COLO668 (cell line): ENCODE measurements around the gene GHR.
"Not testable (repeated sequence)": the region's sequence is repeated elsewhere in the genome, so short reads cannot be mapped to it uniquely, and the experiment has no call there.

ENCODE experiments used
- DNase-seq: peaks from one replicate; lab custom pipeline; 2025; ENCODE audit not compliant: unreplicated experiment; lab: John Stamatoyannopoulos, UW

The GHR gene

DNA sequence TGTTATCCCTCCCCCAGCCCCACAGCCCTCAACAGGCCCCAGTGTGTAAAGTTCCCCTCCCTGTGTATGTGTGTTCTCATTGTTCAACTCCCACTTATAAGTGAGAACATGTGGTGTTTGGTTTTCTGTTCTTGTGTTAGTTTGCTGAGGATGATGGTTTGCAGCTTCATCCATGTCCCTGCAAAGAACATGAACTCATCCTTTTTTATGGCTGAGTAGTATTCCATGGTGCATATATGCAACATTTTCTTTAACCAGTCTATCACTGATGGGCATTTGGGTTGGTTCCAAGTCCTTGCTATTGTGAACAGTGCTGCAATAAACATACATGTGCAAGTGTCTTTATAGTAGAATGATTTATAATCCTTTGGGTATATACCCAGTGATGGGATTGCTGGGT is 261.8 kb downstream of the GHR start:
- not testable (repeated sequence) for DNase-seq

DNA sequence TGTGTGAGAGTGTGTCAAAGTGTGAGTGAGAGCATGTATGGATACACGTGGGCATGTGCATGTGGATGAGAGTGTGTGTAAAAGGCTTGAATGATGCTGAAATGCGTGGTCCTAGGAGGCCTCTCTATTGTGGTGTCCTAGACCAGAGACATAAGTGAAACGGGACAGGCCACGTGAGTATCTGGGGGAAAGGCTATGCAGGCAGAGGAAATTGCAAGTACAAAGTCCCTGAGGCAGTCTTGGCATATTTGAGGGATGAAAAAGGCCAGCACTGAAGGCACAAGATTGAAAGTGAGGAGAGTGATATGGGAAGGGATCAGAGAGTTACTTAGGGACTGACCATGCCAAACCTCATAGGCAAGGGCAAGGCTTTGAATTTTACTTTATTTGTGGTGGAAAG is 266.2 kb downstream of the GHR start:
- DNase-seq: no peak

DNA sequence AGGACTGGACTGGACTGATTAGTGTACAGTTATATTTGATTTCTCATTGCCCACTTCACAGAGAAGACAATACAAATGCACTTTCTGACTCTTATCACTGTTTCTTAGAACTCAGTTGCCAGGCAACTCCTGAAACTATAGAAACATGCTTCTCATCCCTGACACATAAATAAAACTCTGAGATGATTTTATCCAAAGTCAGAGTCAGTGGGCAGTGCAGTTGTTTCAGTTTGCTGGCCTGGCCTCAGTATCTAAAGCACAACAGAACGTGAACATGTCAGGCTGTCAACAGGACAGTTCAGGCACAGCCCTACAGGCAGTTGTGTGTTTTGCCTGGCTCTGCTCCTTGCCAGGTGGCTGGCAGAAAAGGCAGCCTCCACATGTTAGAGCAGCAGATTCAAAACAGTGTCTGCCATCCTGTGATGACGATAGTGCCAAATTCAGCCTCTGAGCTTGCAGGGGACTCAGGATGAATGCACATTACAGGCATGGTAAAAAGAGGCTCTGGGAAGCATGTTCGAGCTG is 268.2 kb downstream of the GHR start:
- DNase-seq: no peak

DNA sequence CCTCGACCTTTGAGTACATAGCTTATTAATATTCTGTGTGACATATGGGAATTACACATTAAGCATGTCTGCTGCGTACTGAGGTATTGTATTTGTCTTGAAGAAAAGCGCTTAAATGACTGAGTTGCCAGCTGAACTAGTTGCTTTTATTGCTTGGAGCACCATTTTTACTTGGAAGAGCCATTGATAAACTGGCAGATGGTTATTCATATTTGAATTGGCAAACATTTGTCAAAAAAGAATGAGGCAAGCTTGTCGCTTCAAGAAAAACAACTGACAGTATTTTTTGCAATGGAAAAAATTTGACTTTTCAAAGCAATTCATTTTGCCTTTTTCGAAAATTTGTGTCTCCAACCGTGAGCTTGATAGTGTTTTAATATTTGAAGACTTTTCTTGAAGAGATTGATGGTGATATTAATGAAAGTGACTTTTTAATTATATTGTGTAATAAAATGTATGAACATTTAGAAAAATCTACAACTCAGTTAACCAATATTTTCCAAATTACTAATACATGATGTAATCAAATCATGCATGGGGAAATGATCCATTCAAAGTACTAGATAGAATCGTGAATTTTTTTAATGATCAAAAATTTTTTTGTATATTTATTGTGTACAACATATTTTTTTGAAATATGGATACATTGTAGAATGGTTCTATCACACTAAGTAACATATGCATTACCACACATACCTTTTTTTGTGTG is 278.3 kb downstream of the GHR start:
- no peak for DNase-seq

DNA sequence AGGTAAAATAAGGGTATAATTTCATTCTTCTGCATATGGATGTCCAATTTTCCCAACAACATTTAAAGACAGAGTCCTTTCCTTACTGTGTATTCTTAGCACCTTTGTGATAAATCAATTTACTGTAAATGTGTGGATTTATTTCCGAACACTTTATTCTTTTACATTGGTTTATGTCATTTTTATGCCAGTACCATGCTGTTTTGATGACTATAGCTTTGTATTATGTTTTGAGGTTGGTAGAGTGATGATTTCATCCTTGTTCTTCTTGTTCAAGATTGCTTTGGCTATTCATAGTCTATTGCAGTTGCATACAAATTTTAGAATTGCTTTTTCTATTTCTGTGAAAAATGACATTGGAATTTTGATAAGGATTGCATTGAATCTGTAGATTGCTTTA is 280.0 kb downstream of the GHR start:
- DNase-seq: no peak

DNA sequence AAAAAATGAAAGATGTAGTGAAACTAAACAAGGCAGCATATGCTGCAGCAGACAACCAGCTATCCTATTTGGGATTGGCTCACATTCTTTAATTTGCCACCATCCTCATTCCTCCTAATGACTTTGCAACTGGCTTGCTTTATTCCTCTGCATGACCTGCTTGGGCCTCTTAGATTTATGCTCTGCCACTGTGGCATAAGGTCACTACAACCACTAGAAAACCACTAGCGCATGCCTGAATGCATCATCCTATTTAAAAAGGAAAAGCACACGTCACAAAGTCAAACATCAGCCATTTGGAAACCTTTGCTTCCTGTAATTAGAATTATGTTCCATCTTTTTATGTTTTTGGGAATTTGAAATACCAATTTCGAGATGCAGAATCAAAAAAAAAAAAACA is 292.5 kb downstream of the GHR start:
- no peak for DNase-seq

DNA sequence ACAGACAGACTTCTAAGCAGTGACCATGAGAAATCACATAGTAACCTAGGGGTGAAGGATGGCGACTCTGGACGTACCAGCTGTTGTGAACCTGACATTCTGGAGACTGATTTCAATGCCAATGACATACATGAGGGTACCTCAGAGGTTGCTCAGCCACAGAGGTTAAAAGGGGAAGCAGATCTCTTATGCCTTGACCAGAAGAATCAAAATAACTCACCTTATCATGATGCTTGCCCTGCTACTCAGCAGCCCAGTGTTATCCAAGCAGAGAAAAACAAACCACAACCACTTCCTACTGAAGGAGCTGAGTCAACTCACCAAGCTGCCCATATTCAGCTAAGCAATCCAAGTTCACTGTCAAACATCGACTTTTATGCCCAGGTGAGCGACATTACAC is 295.4 kb downstream of the GHR start:
- DNase-seq: no peak

DNA sequence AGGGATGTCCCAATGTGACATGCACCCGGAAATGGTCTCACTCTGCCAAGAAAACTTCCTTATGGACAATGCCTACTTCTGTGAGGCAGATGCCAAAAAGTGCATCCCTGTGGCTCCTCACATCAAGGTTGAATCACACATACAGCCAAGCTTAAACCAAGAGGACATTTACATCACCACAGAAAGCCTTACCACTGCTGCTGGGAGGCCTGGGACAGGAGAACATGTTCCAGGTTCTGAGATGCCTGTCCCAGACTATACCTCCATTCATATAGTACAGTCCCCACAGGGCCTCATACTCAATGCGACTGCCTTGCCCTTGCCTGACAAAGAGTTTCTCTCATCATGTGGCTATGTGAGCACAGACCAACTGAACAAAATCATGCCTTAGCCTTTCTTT is 295.8 kb downstream of the GHR start:
- no peak for DNase-seq

DNA sequence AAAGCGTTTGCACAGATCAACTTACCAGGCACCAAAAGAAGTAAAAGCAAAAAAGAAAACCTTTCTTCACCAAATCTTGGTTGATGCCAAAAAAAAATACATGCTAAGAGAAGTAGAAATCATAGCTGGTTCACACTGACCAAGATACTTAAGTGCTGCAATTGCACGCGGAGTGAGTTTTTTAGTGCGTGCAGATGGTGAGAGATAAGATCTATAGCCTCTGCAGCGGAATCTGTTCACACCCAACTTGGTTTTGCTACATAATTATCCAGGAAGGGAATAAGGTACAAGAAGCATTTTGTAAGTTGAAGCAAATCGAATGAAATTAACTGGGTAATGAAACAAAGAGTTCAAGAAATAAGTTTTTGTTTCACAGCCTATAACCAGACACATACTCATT is 297.0 kb downstream of the GHR start:
- no peak for DNase-seq

DNA sequence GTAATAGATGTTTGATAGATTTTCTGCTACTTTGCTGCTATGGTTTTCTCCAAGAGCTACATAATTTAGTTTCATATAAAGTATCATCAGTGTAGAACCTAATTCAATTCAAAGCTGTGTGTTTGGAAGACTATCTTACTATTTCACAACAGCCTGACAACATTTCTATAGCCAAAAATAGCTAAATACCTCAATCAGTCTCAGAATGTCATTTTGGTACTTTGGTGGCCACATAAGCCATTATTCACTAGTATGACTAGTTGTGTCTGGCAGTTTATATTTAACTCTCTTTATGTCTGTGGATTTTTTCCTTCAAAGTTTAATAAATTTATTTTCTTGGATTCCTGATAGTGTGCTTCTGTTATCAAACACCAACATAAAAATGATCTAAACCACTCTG is 298.2 kb downstream of the GHR start:
- no peak for DNase-seq

DNA sequence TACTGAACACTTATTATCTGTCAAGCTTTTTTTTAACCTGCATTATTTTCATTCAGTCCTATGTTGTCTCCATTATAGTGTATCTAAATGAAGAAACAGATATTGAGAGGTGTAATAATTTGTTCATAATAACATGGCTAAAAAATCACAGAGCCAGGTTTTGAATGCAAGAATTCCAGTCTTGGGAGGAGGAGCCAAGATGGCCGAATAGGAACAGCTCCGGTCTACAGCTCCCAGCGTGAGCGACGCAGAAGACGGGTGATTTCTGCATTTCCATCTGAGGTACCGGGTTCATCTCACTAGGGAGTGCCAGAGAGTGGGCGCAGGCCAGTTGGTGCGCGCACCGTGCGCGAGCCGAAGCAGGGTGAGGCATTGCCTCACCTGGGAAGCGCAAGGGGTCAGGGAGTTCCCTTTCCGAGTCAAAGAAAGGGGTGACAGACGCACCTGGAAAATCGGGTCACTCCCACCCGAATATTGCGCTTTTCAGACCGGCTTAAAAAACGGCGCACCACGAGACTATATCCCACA is 311.4 kb downstream of the GHR start:
- not testable (repeated sequence) for DNase-seq

DNA sequence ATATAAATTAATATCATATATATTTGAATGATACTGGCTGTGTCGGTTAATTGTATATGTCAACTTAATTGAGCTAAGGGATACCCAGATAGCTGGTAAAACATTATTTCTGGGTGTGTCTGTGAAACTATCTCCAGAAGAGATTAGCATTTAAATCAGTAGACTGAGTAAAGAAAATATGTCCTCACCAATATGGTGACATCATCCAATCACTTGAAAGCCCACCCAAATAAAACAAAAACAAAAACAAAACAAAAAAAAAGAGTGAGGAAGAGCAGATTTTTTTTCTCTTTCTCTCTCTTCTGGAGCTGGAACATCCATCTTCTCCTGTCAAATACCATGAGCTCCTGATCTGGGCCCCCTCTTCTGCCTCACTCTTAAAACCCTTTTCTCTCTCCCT is 317.7 kb downstream of the GHR start:
- DNase-seq: no peak

DNA sequence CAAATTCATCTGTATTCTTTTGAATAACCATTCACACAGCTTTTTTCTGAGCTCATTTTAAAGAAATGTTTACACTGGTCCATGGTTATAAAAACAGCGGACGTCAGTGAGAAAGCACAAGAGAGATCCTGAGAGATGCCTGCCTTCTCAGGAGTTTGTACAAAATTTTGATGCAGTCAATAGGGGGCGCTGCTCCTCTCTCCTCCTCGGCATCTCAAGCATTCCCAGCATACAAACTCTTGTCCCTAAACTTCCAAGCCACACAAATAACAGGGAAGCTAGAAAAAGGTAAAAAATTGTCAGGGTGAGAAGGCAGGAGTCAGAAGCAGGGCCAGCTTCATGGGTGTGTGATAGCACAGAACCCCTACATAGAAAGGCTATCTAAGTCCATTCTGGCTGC is 322.2 kb downstream of the GHR start:
- no peak for DNase-seq

DNA sequence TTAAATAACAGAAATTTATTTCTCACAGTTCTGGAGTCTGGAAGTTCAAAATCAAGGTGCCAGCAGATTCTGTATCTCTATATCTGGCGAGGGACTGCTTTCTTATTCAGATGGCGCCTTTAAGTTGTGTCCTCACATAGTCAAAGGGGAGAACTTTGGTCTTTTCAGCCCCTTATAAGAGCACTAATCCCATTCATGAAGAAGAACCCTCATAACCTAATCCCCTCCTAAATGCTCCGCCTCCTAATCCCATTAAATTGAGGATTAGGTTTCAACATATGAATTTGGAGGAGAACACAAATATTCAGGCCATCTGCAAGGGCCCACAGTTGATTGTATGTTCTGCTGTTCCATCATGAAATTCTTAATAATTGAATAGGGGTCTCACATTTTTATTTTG is 322.6 kb downstream of the GHR start:
- no peak for DNase-seq

DNA sequence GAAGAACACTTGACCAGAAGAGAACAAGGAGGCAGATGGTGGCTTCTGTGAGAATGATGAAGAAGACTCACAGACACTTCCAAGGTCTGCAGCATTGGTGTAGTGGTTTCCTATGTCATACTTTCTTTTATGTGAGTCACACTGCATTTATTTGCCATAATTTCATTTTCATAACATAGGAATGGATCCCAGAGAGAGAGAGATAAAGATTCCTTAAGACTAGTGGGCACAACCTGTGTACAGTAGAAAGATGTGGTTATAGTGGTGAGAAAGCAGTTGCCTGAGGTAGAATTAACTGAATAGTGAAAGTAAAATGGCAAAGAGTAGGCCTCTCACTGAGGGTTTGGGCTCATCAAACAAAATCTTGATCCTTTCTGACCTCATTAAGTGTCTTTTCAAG is 325.8 kb downstream of the GHR start:
- DNase-seq: no peak

DNA sequence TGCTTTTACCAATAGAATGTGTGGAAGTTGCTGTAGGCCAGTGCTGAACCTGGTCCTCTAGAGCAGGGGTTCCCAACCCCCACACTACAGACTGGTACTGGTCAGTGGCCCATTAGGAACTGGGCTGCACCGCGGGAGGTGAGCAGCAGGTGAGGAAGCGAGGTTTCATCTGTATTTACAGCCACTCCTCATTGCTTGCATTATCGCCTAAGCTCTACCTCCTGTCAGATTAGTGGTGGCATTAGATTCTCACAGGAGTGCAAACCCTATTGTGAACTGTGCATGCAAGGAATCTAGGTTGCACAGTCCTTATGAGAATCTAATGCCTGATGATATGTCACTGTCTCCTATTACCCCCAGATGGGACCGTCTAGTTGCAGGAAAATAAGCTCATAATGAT is 327.3 kb downstream of the GHR start:
- no peak for DNase-seq

DNA sequence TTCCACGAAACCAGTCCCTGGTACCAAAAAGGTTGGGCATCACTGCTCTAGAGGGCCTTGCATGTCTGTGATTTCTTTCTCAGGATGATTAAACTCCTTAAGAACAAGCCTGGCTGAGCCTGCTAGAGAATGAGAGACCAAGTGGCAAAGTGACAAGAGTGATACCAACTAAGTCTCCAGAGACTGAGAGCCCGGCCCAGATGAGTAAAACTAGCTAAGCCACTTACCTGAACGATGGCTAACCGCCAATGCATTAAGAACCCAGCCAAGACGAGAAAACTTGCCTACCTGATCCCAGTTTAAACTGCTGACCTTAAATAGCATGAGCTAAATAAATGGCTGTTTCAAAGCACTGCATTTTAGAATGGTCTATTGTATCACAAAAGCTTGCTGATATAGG is 327.8 kb downstream of the GHR start:
- DNase-seq: no peak

DNA sequence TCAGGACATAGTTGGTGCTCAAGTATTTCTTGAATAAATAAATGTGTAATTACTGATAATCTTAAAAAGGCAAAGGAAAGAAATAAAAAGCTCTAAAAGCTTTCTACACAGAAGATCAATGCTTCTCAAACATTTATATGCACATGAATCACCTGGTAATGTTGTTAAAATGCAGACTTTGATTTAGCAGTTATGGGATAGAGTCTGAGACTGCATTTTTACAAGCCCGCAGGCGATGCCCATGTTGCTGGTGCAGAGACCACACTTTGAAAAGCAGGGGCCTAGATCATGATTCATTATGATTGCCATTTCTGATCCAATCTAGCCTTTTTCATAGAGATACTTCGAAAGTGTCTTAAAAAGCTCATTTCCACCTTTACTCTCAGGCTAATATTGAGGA is 329.9 kb downstream of the GHR start:
- no peak for DNase-seq

DNA sequence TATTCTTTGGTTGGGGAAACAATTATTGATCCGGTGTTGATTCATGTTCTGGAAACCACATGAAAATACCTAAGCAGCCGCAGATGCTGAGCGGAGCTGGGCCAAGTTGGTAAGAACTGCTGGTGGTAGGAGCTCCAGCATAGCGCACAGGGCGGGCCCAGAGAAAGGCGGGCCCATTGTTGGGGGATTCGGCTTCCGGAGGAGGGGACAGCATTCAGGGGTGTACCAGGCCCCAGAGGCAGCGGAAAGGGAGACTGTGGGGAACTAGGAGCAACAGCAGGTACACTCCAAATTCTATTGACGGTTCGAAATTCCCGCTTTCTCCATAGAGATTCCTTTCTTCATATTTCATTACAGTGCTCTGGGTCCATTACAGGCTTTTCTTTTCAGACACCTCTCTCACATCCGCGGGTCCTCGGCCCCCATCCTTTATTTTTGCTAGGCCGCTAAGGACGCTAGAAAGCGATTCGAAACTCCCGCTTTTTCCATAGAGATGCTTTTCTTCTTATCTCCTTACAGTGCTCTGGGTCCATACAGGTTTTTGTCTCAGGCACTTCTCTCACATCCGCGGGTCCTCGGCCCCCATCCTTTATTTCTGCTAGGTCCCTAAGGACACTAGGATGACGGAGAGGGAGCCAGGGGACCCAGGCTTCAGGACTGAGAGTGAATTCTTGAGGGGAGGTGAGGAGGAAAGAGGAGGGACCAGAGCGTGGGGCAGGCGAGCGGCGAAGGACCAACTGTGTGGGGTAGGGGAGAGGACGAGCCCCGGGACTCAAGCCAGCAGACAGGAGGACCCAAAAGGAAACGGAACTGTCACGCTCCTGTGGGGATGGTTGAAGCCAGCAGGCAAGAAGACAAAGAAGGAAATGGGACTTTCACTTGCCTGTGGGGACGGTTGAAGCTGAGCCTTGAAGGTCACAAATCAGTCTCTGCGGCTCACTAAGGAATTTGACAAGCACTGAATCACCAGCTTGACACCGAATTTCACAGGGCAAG is 333.7 kb downstream of the GHR start, which contains the start of gene CCDC152:
CCDC152 (plus strand) TSS at position 213 of the 996 bp plus-strand sequence. CDS start 2,304 bp downstream, outside the sequence.
- DNase-seq: no peak

DNA sequence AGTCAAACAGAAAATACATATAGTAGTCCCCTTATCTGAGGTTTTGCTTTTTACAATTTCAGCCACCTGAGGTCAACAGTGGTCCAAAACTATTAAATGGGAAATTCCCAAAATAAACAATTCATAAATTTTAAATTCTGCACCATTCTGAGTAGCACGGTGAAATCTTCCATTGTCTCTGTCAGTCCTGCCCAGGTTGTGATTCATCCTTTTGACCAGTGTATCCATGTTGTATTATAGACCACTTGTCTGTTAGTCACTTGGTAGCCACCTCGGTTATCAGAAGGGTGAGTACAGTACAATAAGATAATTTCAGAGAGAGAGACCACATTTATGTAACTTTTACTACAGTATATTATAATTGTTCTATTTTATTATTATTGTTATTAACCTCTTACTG is 336.2 kb downstream of the GHR start:
- DNase-seq: no peak

DNA sequence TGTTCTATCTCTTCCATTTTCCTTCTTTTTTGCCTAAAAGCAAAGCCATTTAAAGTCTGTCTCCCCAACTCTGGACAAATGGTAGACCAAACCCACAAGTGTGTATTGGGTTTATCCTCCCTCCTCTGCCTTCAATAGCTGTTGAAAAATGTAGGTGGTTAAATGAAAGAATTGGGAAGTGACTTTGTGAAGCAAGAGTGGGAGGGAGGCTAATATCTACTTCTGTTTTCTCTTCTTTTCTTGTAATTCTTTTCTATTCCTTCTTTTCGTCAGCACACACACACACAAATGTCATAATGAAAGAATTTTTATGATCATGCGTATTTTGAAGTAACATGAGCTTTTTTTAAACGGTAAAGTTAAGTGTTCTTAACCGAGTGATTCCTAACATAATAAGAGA is 337.2 kb downstream of the GHR start:
- no peak for DNase-seq

DNA sequence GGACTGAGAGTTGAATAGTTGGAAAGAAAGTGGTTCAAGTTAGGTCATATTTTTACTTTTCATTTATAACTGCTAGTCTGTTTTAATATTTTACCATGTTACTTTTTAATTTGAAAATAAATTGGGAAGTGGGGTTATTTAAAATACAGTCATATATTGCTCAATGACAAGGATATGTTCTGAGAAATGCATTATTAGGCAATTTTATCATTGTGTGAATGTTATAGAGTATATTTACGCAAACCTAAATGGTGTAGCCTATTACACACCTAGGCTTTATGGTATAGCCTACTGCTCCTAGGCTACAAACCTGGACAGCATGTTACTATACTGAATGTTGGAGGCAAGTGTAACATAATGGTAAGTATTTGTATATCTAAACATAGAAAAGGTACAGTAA is 338.6 kb downstream of the GHR start:
- DNase-seq: no peak
